HL-60/S4 (cell line): ENCODE results near the gene JUND.

Source experiments
- in situ Hi-C: fragments of 300-500 bp; cut with MboI; formaldehyde crosslinking; loops from 2 replicates; pipeline ENCODE4 v1.14.3; 2022; ENCODE audit warnings: low sequenced_read_pairs

Gene JUND

GRCh38 chr19:18274219-18274780 lies 7.1 kb downstream of the JUND start, which contains the start of gene IQCN:
TSS of gene IQCN (minus strand) at chr19:18274452. CDS start at chr19:18269478, 4,974 bp downstream.
- in situ Hi-C loops, result loop anchor here (10.0 kb wide), 1 partner anchor 131 kb away; no protein-coding TSS in a partner anchor

- in situ Hi-C loops, result loop anchor here (10.0 kb wide), 1 partner anchor 131 kb away; no protein-coding TSS in a partner anchor
These were observed 7.7 kb downstream of the JUND start for GRCh38 chr19:18273561-18274218.

GRCh38 chr19:18271433-18271841 lies 10.0 kb downstream of the JUND start:
- in situ Hi-C loops, result loop anchor here (10.0 kb wide), 1 partner anchor 133 kb away; no protein-coding TSS in a partner anchor

GRCh38 chr19:18270326-18270725 lies 11.1 kb downstream of the JUND start:
- in situ Hi-C loops, result loop anchor here (10.0 kb wide), 1 partner anchor 134 kb away; no protein-coding TSS in a partner anchor

GRCh38 chr19:18269070-18269723 lies 12.2 kb downstream of the JUND start:
- in situ Hi-C loops, result no loop called here

- in situ Hi-C loops, result no loop called here
These were observed 14.4 kb downstream of the JUND start for GRCh38 chr19:18266771-18267686.

GRCh38 chr19:18265582-18265981 lies 15.8 kb downstream of the JUND start:
- in situ Hi-C loops, result no loop called here

- in situ Hi-C loops, result no loop called here
These were observed 16.4 kb downstream of the JUND start for GRCh38 chr19:18264971-18265540.

GRCh38 chr19:18264137-18264854 lies 17.1 kb downstream of the JUND start:
- in situ Hi-C loops, result no loop called here

GRCh38 chr19:18263324-18264136 lies 17.9 kb downstream of the JUND start:
- in situ Hi-C loops, result no loop called here

- in situ Hi-C loops, result no loop called here
These were observed 18.5 kb downstream of the JUND start for GRCh38 chr19:18262917-18263316.

GRCh38 chr19:18262144-18262543 lies 19.3 kb downstream of the JUND start:
- in situ Hi-C loops, result no loop called here

- in situ Hi-C loops, result no loop called here
These were observed 19.9 kb downstream of the JUND start for GRCh38 chr19:18261474-18261873.

GRCh38 chr19:18259893-18260292 lies 21.5 kb downstream of the JUND start:
- in situ Hi-C loops, result loop anchor here (5.0 kb wide), 1 partner anchor 48 kb away; no protein-coding TSS in a partner anchor

- in situ Hi-C loops, result loop anchor here (5.0 kb wide), 1 partner anchor 45 kb away; no protein-coding TSS in a partner anchor
These were observed 23.6 kb downstream of the JUND start for GRCh38 chr19:18257503-18258470.

GRCh38 chr19:18254546-18255503 lies 26.6 kb downstream of the JUND start:
- in situ Hi-C loops, result loop anchor here (5.0 kb wide), 1 partner anchor 43 kb away; no protein-coding TSS in a partner anchor
